ENCODE data around the gene SHCBP1L. TPM values are rescaled to one million over a fixed set of nuclear protein-coding genes. Genes with fewer than 3 reads are reported as not detected.

The SHCBP1L gene
- total RNA-seq = not detected
- polyA plus RNA-seq = 0.14 TPM
- long read RNA-seq, donor 1 = 0 reads
- long read RNA-seq, donor 2 = 0 reads
- long read RNA-seq, donor 3 = 0 reads
- long read RNA-seq, donor 4 = 0 reads

- Histone ChIP-seq H3K27ac (ENCODE audit: low read length) (no peak within 1 kb of the TSS), H3K4me1 (ENCODE audit: control insufficient read depth, insufficient read depth, low read length) (no peaks in the 10 kb centered on the region), H3K9me3 (ENCODE audit: control insufficient read depth, low read length) (no peaks in the 10 kb centered on the region), H3K4me3 (ENCODE audit: low read length) (peak within 1 kb of the TSS; percentile 25), H3K27me3 (ENCODE audit: control insufficient read depth, insufficient read depth) (no peaks in the 10 kb centered on the region)
- intact Hi-C loops (cut with DNase I) = loop anchor here in 1 of 4 donors (10.0 kb wide), 1 partner anchor 272 kb away; no protein-coding TSS in a partner anchor
- DNase-seq (peak; percentile 27 to 66 (median 61)), ATAC-seq (peak; percentile 60 to 73)
- WGBS = 25% methylated on average over 79 of the region's 79 CpGs
Observed at GRCh38 chr1:182952677-182953444, at the start of gene SHCBP1L. SHCBP1L (minus strand) TSS chr1:182953166; CDS start chr1:182953133, 33 bp downstream.

- H3K4me1 ChIP-seq (ENCODE audit: control insufficient read depth, insufficient read depth, low read length) = no peaks in the 10 kb centered on the region
- no peaks in the 10 kb centered on the region for H3K9me3 ChIP-seq (ENCODE audit: control insufficient read depth, low read length)
- intact Hi-C loops (cut with DNase I) = no loop called here
- DNase-seq (no peak), ATAC-seq (no peak)
- no peaks in the 10 kb centered on the region for H3K27me3 ChIP-seq (ENCODE audit: control insufficient read depth, insufficient read depth)
- H3K27ac ChIP-seq (ENCODE audit: low read length) = no peak overlapping the region
- H3K4me3 ChIP-seq (ENCODE audit: low read length) = no peak overlapping the region
Observed at GRCh38 chr1:183002267-183002666, 49.3 kb upstream of the SHCBP1L start.

- DNase-seq = no peak
- no peaks in the 10 kb centered on the region for H3K9me3 ChIP-seq (ENCODE audit: control insufficient read depth, low read length)
- no peaks in the 10 kb centered on the region for H3K27me3 ChIP-seq (ENCODE audit: control insufficient read depth, insufficient read depth)
- no peaks in the 10 kb centered on the region for H3K4me1 ChIP-seq (ENCODE audit: control insufficient read depth, insufficient read depth, low read length)
- no peak overlapping the region for H3K27ac ChIP-seq (ENCODE audit: low read length)
- WGBS = 66% methylated on average over 4 of the region's 4 CpGs
- H3K4me3 ChIP-seq (ENCODE audit: low read length) = no peak overlapping the region
- intact Hi-C loops (cut with DNase I) = no loop called here
- peak; percentile 42 to 57 for ATAC-seq
Observed at GRCh38 chr1:183000167-183000962, 47.4 kb upstream of the SHCBP1L start.

GRCh38 chr1:182998482-182998881, 45.5 kb upstream of the SHCBP1L start:
- no peak for ATAC-seq
- H3K4me1 ChIP-seq (ENCODE audit: control insufficient read depth, insufficient read depth, low read length) = no peaks in the 10 kb centered on the region
- H3K27me3 ChIP-seq (ENCODE audit: control insufficient read depth, insufficient read depth) = no peaks in the 10 kb centered on the region
- intact Hi-C loops (cut with DNase I) = no loop called here
- no peaks in the 10 kb centered on the region for H3K9me3 ChIP-seq (ENCODE audit: control insufficient read depth, low read length)
- H3K4me3 ChIP-seq (ENCODE audit: low read length) = no peak overlapping the region
- no peak for DNase-seq
- no peak overlapping the region for H3K27ac ChIP-seq (ENCODE audit: low read length)

GRCh38 chr1:182996816-182997215, 43.9 kb upstream of the SHCBP1L start:
- DNase-seq (no peak), ATAC-seq (no peak)
- no peaks in the 10 kb centered on the region for H3K4me1 ChIP-seq (ENCODE audit: control insufficient read depth, insufficient read depth, low read length)
- intact Hi-C loops (cut with DNase I) = no loop called here
- H3K9me3 ChIP-seq (ENCODE audit: control insufficient read depth, low read length) = no peaks in the 10 kb centered on the region
- H3K4me3 ChIP-seq (ENCODE audit: low read length) = no peak overlapping the region
- H3K27me3 ChIP-seq (ENCODE audit: control insufficient read depth, insufficient read depth) = no peaks in the 10 kb centered on the region
- no peak overlapping the region for H3K27ac ChIP-seq (ENCODE audit: low read length)
- 79% methylated on average over 1 of the region's 1 CpG for WGBS

GRCh38 chr1:182995894-182996293, 42.9 kb upstream of the SHCBP1L start:
- no peak overlapping the region for H3K4me3 ChIP-seq (ENCODE audit: low read length)
- intact Hi-C loops (cut with DNase I) = no loop called here
- DNase-seq = no peak
- WGBS = 51% methylated on average over 4 of the region's 4 CpGs
- H3K27ac ChIP-seq (ENCODE audit: low read length) = no peak overlapping the region
- H3K4me1 ChIP-seq (ENCODE audit: control insufficient read depth, insufficient read depth, low read length) = no peaks in the 10 kb centered on the region
- peak in 1 of 2 donors; percentile 62 for ATAC-seq
- H3K9me3 ChIP-seq (ENCODE audit: control insufficient read depth, low read length) = no peaks in the 10 kb centered on the region
- H3K27me3 ChIP-seq (ENCODE audit: control insufficient read depth, insufficient read depth) = no peaks in the 10 kb centered on the region

- Histone ChIP-seq H3K4me1 (ENCODE audit: control insufficient read depth, insufficient read depth, low read length) (no peaks in the 10 kb centered on the region), H3K27me3 (ENCODE audit: control insufficient read depth, insufficient read depth) (no peaks in the 10 kb centered on the region), H3K4me3 (ENCODE audit: low read length) (no peak overlapping the region), H3K9me3 (ENCODE audit: control insufficient read depth, low read length) (no peaks in the 10 kb centered on the region), H3K27ac (ENCODE audit: low read length) (no peak overlapping the region)
- ATAC-seq (no peak), DNase-seq (no peak)
- intact Hi-C loops (cut with DNase I) = no loop called here
Observed at GRCh38 chr1:182993746-182994145, 40.8 kb upstream of the SHCBP1L start.

- ATAC-seq (peak; percentile 54 to 64), DNase-seq (no peak)
- Histone ChIP-seq H3K4me1 (ENCODE audit: control insufficient read depth, insufficient read depth, low read length) (no peaks in the 10 kb centered on the region), H3K4me3 (ENCODE audit: low read length) (no peak overlapping the region), H3K9me3 (ENCODE audit: control insufficient read depth, low read length) (no peaks in the 10 kb centered on the region), H3K27me3 (ENCODE audit: control insufficient read depth, insufficient read depth) (no peaks in the 10 kb centered on the region), H3K27ac (ENCODE audit: low read length) (no peak overlapping the region)
- intact Hi-C loops (cut with DNase I) = no loop called here
- 82% methylated on average over 7 of the region's 7 CpGs for WGBS
Observed at GRCh38 chr1:182990413-182991144, 37.6 kb upstream of the SHCBP1L start.

- Histone ChIP-seq H3K4me3 (ENCODE audit: low read length) (no peak overlapping the region), H3K27ac (ENCODE audit: low read length) (no peak overlapping the region), H3K27me3 (ENCODE audit: control insufficient read depth, insufficient read depth) (no peaks in the 10 kb centered on the region), H3K4me1 (ENCODE audit: control insufficient read depth, insufficient read depth, low read length) (no peaks in the 10 kb centered on the region), H3K9me3 (ENCODE audit: control insufficient read depth, low read length) (no peaks in the 10 kb centered on the region)
- DNase-seq (no peak), ATAC-seq (no peak)
- intact Hi-C loops (cut with DNase I) = no loop called here
- WGBS = 85% methylated on average over 1 of the region's 1 CpG
Observed at GRCh38 chr1:182985876-182986275, 32.9 kb upstream of the SHCBP1L start.

- WGBS = 92% methylated on average over 1 of the region's 1 CpG
- intact Hi-C loops (cut with DNase I) = no loop called here
Observed at GRCh38 chr1:182984621-182985020, 31.7 kb upstream of the SHCBP1L start.

GRCh38 chr1:182984138-182984537, 31.2 kb upstream of the SHCBP1L start:
- no peak for ATAC-seq
- Histone ChIP-seq H3K27ac (ENCODE audit: low read length) (no peak overlapping the region), H3K4me3 (ENCODE audit: low read length) (no peak overlapping the region), H3K27me3 (ENCODE audit: control insufficient read depth, insufficient read depth) (no peaks in the 10 kb centered on the region), H3K4me1 (ENCODE audit: control insufficient read depth, insufficient read depth, low read length) (no peaks in the 10 kb centered on the region), H3K9me3 (ENCODE audit: control insufficient read depth, low read length) (no peaks in the 10 kb centered on the region)
- WGBS = 97% methylated on average over 7 of the region's 7 CpGs
- intact Hi-C loops (cut with DNase I) = no loop called here
- DNase-seq = no peak

More at GRCh38 chr1:182984621-182985020, 31.7 kb upstream of the SHCBP1L start:
- H3K27me3 ChIP-seq (ENCODE audit: control insufficient read depth, insufficient read depth) = no peaks in the 10 kb centered on the region
- no peaks in the 10 kb centered on the region for H3K9me3 ChIP-seq (ENCODE audit: control insufficient read depth, low read length)
- H3K4me3 ChIP-seq (ENCODE audit: low read length) = no peak overlapping the region
- DNase-seq = no peak
- no peak overlapping the region for H3K27ac ChIP-seq (ENCODE audit: low read length)
- H3K4me1 ChIP-seq (ENCODE audit: control insufficient read depth, insufficient read depth, low read length) = no peaks in the 10 kb centered on the region
- no peak for ATAC-seq

Data from right cardiac atrium (tissue), 5 donors.